PC-3 (cell line): ENCODE measurements around the gene ARID5A.

Experiments
- EZH2 ChIP-seq: fragments of 300-600 bp; sonication (generic); IDR thresholded peaks from one replicate; pipeline ENCODE4 v1.6.1; 2017; ENCODE audit warnings: antibody characterized with exemption, mild to moderate bottlenecking, low read length; ENCODE audit not compliant: unreplicated experiment
- EZH2phosphoT487 ChIP-seq: fragments of 300-600 bp; sonication (generic); IDR thresholded peaks from 2 replicates; pipeline ENCODE4 v1.6.1; 2018; ENCODE audit warnings: mild to moderate bottlenecking, antibody characterized with exemption, low read length, borderline replicate concordance
- TF ChIP-seq, protein P1 (sequence below): fragments of 300-600 bp; sonication (generic); conservative IDR thresholded peaks from 2 replicates; pipeline ENCODE4 v1.5.1; 2017; ENCODE audit warnings: antibody characterized with exemption, low read depth, mild to moderate bottlenecking, low read length

GRCh38 chr2:96535331-96535730, 1.2 kb upstream of the ARID5A start:
- TF ChIP-seq, protein P1, sequence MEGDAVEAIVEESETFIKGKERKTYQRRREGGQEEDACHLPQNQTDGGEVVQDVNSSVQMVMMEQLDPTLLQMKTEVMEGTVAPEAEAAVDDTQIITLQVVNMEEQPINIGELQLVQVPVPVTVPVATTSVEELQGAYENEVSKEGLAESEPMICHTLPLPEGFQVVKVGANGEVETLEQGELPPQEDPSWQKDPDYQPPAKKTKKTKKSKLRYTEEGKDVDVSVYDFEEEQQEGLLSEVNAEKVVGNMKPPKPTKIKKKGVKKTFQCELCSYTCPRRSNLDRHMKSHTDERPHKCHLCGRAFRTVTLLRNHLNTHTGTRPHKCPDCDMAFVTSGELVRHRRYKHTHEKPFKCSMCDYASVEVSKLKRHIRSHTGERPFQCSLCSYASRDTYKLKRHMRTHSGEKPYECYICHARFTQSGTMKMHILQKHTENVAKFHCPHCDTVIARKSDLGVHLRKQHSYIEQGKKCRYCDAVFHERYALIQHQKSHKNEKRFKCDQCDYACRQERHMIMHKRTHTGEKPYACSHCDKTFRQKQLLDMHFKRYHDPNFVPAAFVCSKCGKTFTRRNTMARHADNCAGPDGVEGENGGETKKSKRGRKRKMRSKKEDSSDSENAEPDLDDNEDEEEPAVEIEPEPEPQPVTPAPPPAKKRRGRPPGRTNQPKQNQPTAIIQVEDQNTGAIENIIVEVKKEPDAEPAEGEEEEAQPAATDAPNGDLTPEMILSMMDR = no peak
- TF ChIP-seq EZH2phosphoT487 (no peak), EZH2 (no peak)
